IMR-90 (cell line): ENCODE measurements around the gene GCKR. TPM values are rescaled to one million over a fixed set of nuclear protein-coding genes. Genes with fewer than 3 reads are reported as not detected.

Experiments used
- ATAC-seq: fragments of 200-7000 bp; cut with Tn5 transposase; 2 replicates; pipeline ENCODE4 v1.9.1; 2020; ENCODE audit warnings: low read depth, mild to moderate bottlenecking, moderate library complexity
- Bru-seq: library from RNA; stranded (reverse); fragments of 400-500 nt; gene quantifications from one replicate; lab custom pipeline; 2021; lab: Mats Ljungman, UMichigan
- BruChase-seq, 2 experiments: library from RNA; stranded (reverse); fragments of 400-500 nt; gene quantifications; one replicate each; lab custom pipeline; 2021; lab: Mats Ljungman, UMichigan
- BruUV-seq: library from RNA; stranded (reverse); fragments of 400-500 nt; replicated peaks from 2 replicates; lab custom pipeline; 2021; lab: Mats Ljungman, UMichigan
- CTCF ChIA-PET: fragments of 300-600 bp; formaldehyde crosslinking; extraction: SDS; loops from one replicate; lab custom pipeline; 2021; ENCODE audit warnings: antibody characterized with exemption; lab: Yijun Ruan, JAX
- POLR2A ChIA-PET: fragments of 300-600 bp; sonication (Branson Sonifier 250); formaldehyde crosslinking; loops from one replicate; lab custom pipeline; 2022; ENCODE audit warnings: antibody characterized with exemption; ENCODE audit not compliant: unreplicated experiment; lab: Charles Lee
- DNase-seq: peaks from one replicate; pipeline ENCODE4 v3.0.0; 2013
- H2AFZ ChIP-seq: replicated peaks from 2 replicates; pipeline ENCODE3; 2013; ENCODE audit warnings: low read length, mild to moderate bottlenecking; ENCODE audit not compliant: poor library complexity
- H2AK5ac ChIP-seq: 2 replicates; pipeline ENCODE4 v1.6.1; 2013; ENCODE audit warnings: low read depth, low read length, inconsistent platforms
- H2AK9ac ChIP-seq: replicated peaks from 2 replicates; pipeline ENCODE3; 2013; ENCODE audit warnings: mild to moderate bottlenecking, low read depth, low read length, moderate library complexity; ENCODE audit not compliant: poor library complexity
- H2BK120ac ChIP-seq: 2 replicates; pipeline ENCODE4 v1.6.1; 2013; ENCODE audit warnings: low read depth, low read length, inconsistent platforms
- H2BK15ac ChIP-seq: 3 replicates; pipeline ENCODE4 v1.6.1; 2013; ENCODE audit warnings: low read depth, low read length, inconsistent platforms
- H2BK20ac ChIP-seq: 2 replicates; pipeline ENCODE4 v1.6.1; 2013; ENCODE audit warnings: low read depth, mild to moderate bottlenecking, inconsistent platforms, low read length, moderate library complexity
- H2BK5ac ChIP-seq: 2 replicates; pipeline ENCODE4 v1.6.1; 2013; ENCODE audit warnings: mild to moderate bottlenecking, low read depth, low read length, inconsistent platforms; ENCODE audit not compliant: poor library complexity, severe bottlenecking
- H3K14ac ChIP-seq: replicated peaks from 2 replicates; pipeline ENCODE4 v1.6.1; 2013; ENCODE audit warnings: low read depth, low read length, inconsistent platforms
- H3K18ac ChIP-seq: 2 replicates; pipeline ENCODE4 v1.6.1; 2013; ENCODE audit warnings: low read depth, low read length, control low read depth
- H3K23ac ChIP-seq: 2 replicates; pipeline ENCODE4 v1.6.1; 2013; ENCODE audit warnings: low read depth, low read length, inconsistent platforms
- H3K27ac ChIP-seq: 2 replicates; pipeline ENCODE4 v1.5.1; 2013; ENCODE audit warnings: mild to moderate bottlenecking, control low read depth, low read length; ENCODE audit not compliant: insufficient read depth
- H3K27me3 ChIP-seq: 2 replicates; pipeline ENCODE4 v1.6.1; 2013; ENCODE audit warnings: low read length; ENCODE audit not compliant: control insufficient read depth, insufficient read depth
- H3K36me3 ChIP-seq: 2 replicates; pipeline ENCODE4 v1.6.1; 2013; ENCODE audit warnings: low read length, mixed read lengths; ENCODE audit not compliant: control insufficient read depth, insufficient read depth
- H3K4ac ChIP-seq: 2 replicates; pipeline ENCODE4 v1.6.1; 2013; ENCODE audit warnings: low read depth, low read length, inconsistent platforms
- H3K4me1 ChIP-seq: 2 replicates; pipeline ENCODE4 v1.6.1; 2013; ENCODE audit warnings: low read length, mixed read lengths; ENCODE audit not compliant: control insufficient read depth, insufficient read depth
- H3K4me2 ChIP-seq: 2 replicates; pipeline ENCODE4 v1.6.1; 2013; ENCODE audit warnings: low read depth, mild to moderate bottlenecking, control low read depth, low read length, moderate library complexity
- H3K4me3 ChIP-seq: 2 replicates; pipeline ENCODE4 v1.5.1; 2013; ENCODE audit warnings: low read depth, mild to moderate bottlenecking, control low read depth, low read length, moderate library complexity; ENCODE audit not compliant: insufficient read depth
- H3K56ac ChIP-seq: 2 replicates; pipeline ENCODE4 v1.6.1; 2013; ENCODE audit warnings: low read length, inconsistent platforms; ENCODE audit not compliant: insufficient read depth; ENCODE audit errors: extremely low read depth
- H3K79me1 ChIP-seq, 2 experiments: 2 replicates each; pipeline ENCODE4 v1.6.1; 2013; ENCODE audit warnings: low read length in 2 of 2, inconsistent platforms in 1 of 2, low read depth in 1 of 2
- H3K9ac ChIP-seq: 2 replicates; pipeline ENCODE4 v1.6.1; 2013; ENCODE audit warnings: low read depth, low read length, control low read depth
- H3K9me1 ChIP-seq: 2 replicates; pipeline ENCODE4 v1.6.1; 2013; ENCODE audit warnings: low read length, inconsistent platforms; ENCODE audit not compliant: insufficient read depth
- H3K9me3 ChIP-seq: 2 replicates; pipeline ENCODE4 v1.6.1; 2013; ENCODE audit warnings: low read length; ENCODE audit not compliant: control insufficient read depth, insufficient read depth
- H4K20me1 ChIP-seq: 2 replicates; pipeline ENCODE4 v1.6.1; 2013; ENCODE audit warnings: low read length, inconsistent platforms; ENCODE audit not compliant: insufficient read depth
- H4K5ac ChIP-seq: 2 replicates; pipeline ENCODE4 v1.6.1; 2013; ENCODE audit warnings: mild to moderate bottlenecking, low read depth, low read length, control low read depth
- H4K8ac ChIP-seq, 2 experiments: 2 replicates each; pipeline ENCODE4 v1.6.1; 2013; ENCODE audit warnings: low read depth in 2 of 2, low read length in 2 of 2, control low read depth in 1 of 2, inconsistent platforms in 1 of 2
- H4K91ac ChIP-seq: 2 replicates; pipeline ENCODE4 v1.6.1; 2013; ENCODE audit warnings: low read depth, low read length, inconsistent platforms; ENCODE audit not compliant: insufficient read depth
- MAFK ChIP-seq: IDR thresholded peaks from 2 replicates; pipeline ENCODE4 v1.6.1; 2012; ENCODE audit warnings: low read depth, low read length, improper control_type of control experiment
- POLR2A ChIP-seq: IDR thresholded peaks from 2 replicates; pipeline ENCODE4 v1.6.1; 2012; ENCODE audit warnings: mild to moderate bottlenecking, low read depth, low read length
- WGBS, 2 experiments: methylation state at CpG; one replicate each; pipeline versions ENCODE4 v1.1.5 to v1.1.7; 2013; ENCODE audit warnings: missing lambda C conversion rate in 2 of 2; ENCODE audit not compliant: insufficient read length in 1 of 2; ENCODE audit errors: extremely low coverage in 2 of 2; 5-methylcytosine and 5-hydroxymethylcytosine counted together
- dilution Hi-C: fragments of 300-500 bp; cut with HindIII; formaldehyde crosslinking; loops from one replicate; pipeline ENCODE4 v1.14.3; 2018; ENCODE audit warnings: low sequenced_read_pairs; ENCODE audit not compliant: unreplicated experiment
- in situ Hi-C: fragments of 300-500 bp; cut with MboI; formaldehyde crosslinking; loops from 3 replicates; pipeline ENCODE4 v1.14.3; 2019; ENCODE audit warnings: low sequenced_read_pairs, inconsistent platforms, mixed read lengths
- intact Hi-C: fragments of 100-400 bp; cut with micrococcal nuclease; formaldehyde crosslinking; loops from 2 replicates; pipeline ENCODE4 v1.10.0; 2022
- long read RNA-seq: library from polyadenylated mRNA; unstranded; transcript quantifications from one replicate; pipeline ENCODE4 v2.0.0, GENCODE V29; 2021; ENCODE audit not compliant: unreplicated experiment
- polyA plus RNA-seq, 3 experiments: library from polyadenylated mRNA; depleted of rRNA; stranded (reverse); fragments of >200 nt; gene quantifications; 2 replicates each; pipeline ENCODE4 v1.2.3, GENCODE V29; 2012; ENCODE audit warnings: low replicate concordance in 1 of 3
- total RNA-seq: library from RNA; depleted of rRNA; stranded (reverse); fragments of >200 nt; gene quantifications from 2 replicates; pipeline ENCODE4 v1.2.3, GENCODE V29; 2012; rRNA removed

Gene GCKR, protein sequence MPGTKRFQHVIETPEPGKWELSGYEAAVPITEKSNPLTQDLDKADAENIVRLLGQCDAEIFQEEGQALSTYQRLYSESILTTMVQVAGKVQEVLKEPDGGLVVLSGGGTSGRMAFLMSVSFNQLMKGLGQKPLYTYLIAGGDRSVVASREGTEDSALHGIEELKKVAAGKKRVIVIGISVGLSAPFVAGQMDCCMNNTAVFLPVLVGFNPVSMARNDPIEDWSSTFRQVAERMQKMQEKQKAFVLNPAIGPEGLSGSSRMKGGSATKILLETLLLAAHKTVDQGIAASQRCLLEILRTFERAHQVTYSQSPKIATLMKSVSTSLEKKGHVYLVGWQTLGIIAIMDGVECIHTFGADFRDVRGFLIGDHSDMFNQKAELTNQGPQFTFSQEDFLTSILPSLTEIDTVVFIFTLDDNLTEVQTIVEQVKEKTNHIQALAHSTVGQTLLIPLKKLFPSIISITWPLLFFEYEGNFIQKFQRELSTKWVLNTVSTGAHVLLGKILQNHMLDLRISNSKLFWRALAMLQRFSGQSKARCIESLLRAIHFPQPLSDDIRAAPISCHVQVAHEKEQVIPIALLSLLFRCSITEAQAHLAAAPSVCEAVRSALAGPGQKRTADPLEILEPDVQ
- total RNA-seq (under 0.01 TPM in 1 of 2 replicates, not detected in the other), polyA plus RNA-seq (2012; rRNA removed) (0.41 and 0.55 TPM in 2 replicates), Bru-seq, nascent RNA (percentile 16 among the genes with signal in this experiment), BruChase-seq, experiment 1, labeled RNA remaining after a 6-hour chase (percentile 19 among the genes with signal in this experiment), BruChase-seq, experiment 2, labeled RNA remaining after a 2-hour chase (percentile 23 among the genes with signal in this experiment)
- polyA plus RNA-seq (2012; cell fraction: cytosol; rRNA removed): 0.05 and 0.19 TPM in 2 replicates
- 1.3 and 2.6 TPM in 2 replicates for polyA plus RNA-seq (2012; cell fraction: nucleus; rRNA removed; ENCODE audit: low replicate concordance)
- long read RNA-seq: 0 reads

DNA sequence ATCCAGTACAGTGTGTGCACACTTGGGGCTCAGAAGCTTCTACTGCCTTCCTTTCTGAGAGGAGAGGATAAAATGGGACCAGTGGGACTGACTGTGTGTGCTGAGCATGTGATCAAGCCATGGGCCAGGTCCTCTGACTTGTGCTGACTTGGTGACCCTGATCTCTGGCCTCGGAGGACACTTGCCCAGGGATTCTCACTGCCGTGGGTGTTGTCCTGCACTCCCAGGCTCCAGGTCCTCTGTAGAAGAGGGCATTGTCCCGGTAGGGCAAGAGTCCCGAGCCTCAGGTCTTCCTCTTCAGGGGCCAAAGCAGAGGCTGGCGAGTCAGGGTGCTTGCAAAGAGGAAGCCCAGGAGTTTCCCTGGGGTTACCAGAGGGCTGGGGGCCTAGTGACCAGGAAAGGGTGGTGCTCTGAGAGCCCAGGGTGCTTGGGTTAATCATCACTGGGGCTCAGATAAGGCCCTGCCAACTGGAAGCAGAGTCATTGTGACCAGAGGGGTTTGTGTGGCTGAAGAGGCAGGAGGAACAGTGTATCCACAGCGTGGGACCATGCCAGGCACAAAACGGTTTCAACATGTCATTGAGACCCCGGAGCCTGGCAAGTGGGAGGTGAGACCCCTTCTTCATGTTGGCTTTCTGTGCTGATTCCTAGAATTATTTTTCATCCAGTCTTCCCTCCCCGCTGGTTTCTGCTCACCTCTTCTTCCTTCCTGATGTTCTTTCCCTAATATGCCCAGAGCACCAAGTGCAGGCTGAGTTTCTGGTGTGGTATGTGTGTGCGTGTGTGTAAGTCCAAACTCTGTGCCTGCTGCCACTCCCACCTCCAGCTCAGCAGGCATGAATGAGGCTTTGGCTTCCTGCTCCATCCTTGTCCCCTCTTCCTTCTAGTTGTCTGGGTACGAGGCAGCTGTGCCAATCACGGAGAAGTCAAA, at the start of gene GCKR:
Gene GCKR (plus strand): TSS at position 483 of the 931 bp plus-strand sequence. CDS start 66 bp downstream, at position 549.
- no peak within 1 kb of the TSS for H4K91ac ChIP-seq
- intact Hi-C loops (no loop called here), dilution Hi-C loops (no loop called here), in situ Hi-C loops (no loop called here)
- no peak within 1 kb of the TSS for H2BK5ac ChIP-seq
- no peak within 1 kb of the TSS; the same call in 1 of the 2 replicates for H2BK120ac ChIP-seq
- peaks cover 18% of the 10 kb centered on the region for H3K9me1 ChIP-seq
- 0 out of 2 replicates have a peak within 1 kb of the TSS, but pooled peaks have one; percentile 11 for H2BK20ac ChIP-seq
- H4K20me1 ChIP-seq: no peaks in the 10 kb centered on the region
- peak within 1 kb of the TSS; percentile 42; the same call in 1 of the 3 replicates for H2BK15ac ChIP-seq
- no peak within 1 kb of the TSS for H3K4me2 ChIP-seq
- H3K4me3 ChIP-seq: no peak within 1 kb of the TSS
- BruUV-seq: no TSS peak
- peak within 1 kb of the TSS; percentile 29; the same call in 1 of the 2 replicates for H3K14ac ChIP-seq
- no peak within 1 kb of the TSS for H3K18ac ChIP-seq
- H3K56ac ChIP-seq: no peak within 1 kb of the TSS
- peak within 1 kb of the TSS; percentile 13; the same call in 1 of the 2 replicates for H2AK5ac ChIP-seq
- 0 out of 2 replicates have a peak within 1 kb of the TSS, but pooled peaks have one; percentile 6 for H3K4ac ChIP-seq
- peak within 1 kb of the TSS; percentile 70 for H2AFZ ChIP-seq
- DNase-seq: peak; percentile 52
- ATAC-seq: no peak
- CTCF ChIA-PET: no interaction called here
- H4K5ac ChIP-seq: no peak within 1 kb of the TSS
- no peak for TF ChIP-seq MAFK
- no peak for TF ChIP-seq POLR2A
- no peak within 1 kb of the TSS for H3K27ac ChIP-seq
- peaks cover 2% of the 10 kb centered on the region; the same call in 1 of the 2 replicates for H3K27me3 ChIP-seq
- peak within 1 kb of the TSS; percentile 53 for H2AK9ac ChIP-seq
- peaks cover 0 to 11% of the 10 kb centered on the region in 2 experiments; a peak in 2 of 4 replicates for H3K79me1 ChIP-seq
- peak within 1 kb of the TSS; percentile 52 for H3K23ac ChIP-seq
- H3K9ac ChIP-seq: no peak within 1 kb of the TSS
- peak within 1 kb of the TSS in 1 of 2 experiments; percentile 4; a peak in 2 of 4 replicates for H4K8ac ChIP-seq
- POLR2A ChIA-PET: no interaction called here
- 94% methylated on average over 2 of the region's 12 CpGs; no CpG with 5 or more reads in 1 of the 2 experiments for WGBS, 2 experiments
- no peaks in the 10 kb centered on the region for H3K9me3 ChIP-seq
- H3K36me3 ChIP-seq: 0 out of 2 replicates have a peak, but pooled peaks cover 3% of the 10 kb centered on the region
- H3K4me1 ChIP-seq: peaks cover 5% of the 10 kb centered on the region
